NCI-H1105 treated with DMSO at 0.1 percent for 48 hours (cell line): ENCODE results near the gene OR52A5.

Source experiments
- DNase-seq: peaks from one replicate; lab custom pipeline; 2025; lab: John Stamatoyannopoulos, UW

OR52A5 gene

DNA sequence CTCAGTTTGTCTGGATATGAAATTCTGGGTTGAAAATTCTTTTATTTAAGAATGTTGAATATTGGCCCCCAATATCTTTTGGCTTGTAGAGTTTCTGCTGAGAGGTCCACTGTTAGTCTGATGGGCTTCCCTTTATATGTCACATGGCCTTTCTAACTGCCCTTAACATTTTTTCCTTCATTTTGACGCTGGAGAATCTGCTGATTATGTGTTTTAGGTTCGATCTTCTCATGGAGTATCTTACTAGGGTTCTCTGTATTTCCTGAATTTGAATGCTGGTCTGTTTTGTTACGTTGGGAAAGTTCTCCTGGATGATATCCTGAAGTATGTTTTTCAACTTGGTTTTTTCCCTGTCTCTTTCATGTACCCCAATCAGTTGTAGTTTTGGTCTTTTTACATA is 22.8 kb downstream of the OR52A5 start:
- no peak for DNase-seq

DNA sequence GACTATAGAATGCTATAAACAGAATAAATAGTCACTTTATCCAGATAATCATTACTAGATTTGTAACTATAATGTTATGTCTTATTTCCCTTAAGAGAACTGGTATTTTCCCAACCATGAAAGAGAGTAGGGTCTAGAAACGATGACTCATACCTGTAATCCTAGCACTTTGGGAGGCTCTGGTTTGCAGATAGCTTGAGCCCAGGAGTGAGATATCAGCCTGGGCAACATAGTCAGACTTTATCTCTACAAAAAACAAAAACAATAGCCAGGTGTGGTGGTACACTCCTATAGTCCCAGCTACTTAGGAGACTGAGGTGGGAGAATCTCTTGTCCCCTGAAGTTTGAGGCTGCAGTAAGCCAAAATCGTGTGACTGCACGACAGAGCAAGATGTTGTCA is 30.9 kb downstream of the OR52A5 start:
- DNase-seq, result no peak

DNA sequence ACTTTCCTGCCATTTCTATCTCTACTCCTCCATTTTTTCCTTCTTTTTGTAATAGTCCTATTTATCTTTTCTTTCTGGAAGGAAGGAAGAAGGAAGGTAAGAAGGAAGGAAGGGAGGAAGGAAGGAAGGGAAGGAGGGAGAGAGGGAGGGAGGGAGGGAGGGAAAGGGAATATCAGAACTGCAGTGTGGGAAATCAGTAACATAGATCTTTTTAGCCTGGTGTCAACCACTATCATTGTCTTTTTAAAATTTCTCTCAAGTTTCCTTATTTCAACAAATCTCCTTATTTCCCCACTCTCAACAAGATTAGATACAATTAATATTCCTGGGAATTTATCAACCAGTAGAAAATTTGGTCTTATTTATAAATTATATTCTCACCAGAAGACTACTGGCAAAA is 35.1 kb downstream of the OR52A5 start:
- no peak for DNase-seq

DNA sequence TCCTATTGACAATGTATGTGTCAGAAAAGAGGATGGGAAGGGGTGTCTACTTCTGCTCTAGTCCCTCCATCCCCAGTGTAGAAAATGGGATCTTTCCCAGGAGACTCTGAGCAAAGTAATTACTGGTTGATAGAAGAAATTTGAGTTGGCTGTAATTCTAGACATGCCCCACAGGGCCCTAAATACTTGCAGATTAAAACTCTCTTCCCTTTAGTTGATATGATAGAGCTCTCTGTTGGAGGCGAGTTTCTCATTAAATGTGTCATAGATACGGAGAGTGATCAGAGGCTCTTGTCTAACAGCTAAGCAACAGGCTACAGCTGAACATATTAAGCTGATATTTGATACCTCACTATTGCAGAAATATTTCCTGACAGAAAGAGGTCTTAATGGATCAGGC is 35.9 kb downstream of the OR52A5 start:
- DNase-seq, result no peak

DNA sequence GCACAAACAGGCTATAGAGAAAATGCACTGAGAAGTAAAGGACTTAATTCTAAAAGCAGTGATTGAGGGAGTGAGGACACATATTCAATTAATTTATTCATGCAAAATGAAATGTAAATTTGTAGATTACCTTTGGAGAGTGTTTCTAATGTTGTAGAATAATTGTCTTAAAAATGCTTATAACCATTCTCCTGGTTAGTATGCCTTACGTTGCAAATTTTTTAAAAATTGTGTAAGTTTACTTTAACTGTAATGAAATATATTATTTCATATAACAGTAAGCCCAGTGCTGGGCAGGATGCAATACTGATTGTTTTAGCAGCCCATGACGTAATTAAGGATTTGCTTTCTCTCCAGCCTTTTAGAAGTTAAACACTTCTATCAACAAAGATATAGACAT is 42.1 kb downstream of the OR52A5 start:
- DNase-seq, result no peak

DNA sequence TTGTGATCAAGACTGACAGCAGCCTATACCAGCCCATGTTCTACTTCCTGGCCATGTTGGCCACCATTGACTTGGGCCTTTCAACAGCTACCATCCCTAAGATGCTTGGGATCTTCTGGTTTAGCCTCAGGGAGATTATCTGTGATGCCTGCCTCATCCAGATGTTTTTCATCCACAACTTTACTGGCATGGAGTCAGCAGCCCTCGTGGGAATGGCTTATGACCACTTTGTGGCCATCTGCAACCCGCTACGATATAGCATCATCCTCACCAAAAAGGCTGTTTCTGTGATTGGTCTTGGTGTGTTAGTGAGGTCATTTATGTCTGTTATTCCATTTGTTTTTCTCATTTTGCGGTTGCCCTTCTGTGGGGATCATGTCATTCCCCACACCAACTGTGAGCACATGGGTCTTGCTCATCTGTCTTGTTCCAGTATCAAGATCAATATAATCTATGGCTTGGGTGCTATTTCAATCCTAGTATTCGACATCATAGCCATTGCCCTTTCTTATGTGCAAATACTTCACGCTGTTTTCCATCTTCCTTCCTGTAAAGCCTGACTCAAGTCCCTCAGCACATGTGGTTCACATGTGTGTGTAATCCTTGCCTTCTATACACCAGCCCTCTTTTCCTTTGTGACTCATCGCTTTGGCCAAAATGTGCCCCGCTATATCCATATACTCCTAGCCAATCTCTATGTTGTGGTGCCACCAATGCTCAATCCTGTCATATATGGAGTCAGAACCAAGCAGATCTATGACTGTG is 45.2 kb downstream of the OR52A5 start:
- no peak for DNase-seq

DNA sequence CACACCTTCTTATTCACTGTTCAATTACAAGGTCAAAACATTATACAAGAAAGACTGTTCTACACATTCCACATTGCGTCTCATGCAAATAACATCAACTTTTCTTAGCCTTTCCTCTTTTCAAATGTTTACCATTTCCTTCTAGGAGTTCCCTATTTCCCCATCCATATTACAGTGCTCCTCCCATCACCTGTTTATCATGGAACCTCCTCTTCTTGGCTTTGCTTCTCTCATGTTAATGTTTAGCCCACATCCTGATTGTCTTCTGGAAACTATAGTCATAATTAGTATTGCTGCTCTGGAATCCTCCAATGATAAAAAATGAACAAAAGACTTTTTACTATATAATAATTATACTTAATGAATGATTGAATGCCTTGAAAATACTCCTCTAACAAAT is 47.5 kb downstream of the OR52A5 start:
- DNase-seq, result no peak

DNA sequence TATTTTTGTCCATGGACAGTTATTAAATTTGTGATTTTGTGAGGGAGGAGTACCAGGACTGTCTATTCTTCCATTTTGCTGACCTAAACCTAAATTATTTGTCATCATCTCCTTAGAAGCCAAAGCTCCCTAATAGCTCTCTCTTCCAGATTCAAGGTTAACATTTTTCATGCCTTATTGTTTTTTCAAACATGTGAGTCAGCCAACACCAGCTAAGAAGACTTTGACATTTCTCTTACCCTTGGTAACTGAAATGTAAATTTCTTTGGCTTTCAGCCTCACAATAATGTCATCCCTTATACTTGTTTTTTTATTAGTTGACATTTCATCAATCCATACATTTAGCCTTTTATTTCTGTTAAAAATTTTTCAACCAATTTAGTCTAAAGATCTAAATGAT is 49.6 kb downstream of the OR52A5 start:
- DNase-seq, result no peak

DNA sequence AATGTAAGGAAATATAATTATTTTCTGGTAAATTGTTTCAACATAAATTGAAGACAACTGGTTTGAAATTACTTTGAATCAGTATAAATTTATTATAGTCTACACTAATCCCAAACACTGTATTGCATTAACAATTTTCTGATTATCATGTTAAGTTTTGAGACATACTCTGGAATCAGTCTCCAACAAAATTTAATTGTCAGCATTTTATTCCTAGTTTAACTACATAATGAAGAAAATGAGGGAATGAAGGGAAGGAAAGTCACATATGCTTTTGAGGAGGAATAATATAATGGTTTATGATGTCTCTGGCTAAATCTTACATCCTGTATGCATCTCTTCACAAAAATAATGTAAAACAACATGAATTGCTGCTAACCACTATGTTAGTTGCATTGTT is 54.6 kb downstream of the OR52A5 start:
- DNase-seq, result no peak

DNA sequence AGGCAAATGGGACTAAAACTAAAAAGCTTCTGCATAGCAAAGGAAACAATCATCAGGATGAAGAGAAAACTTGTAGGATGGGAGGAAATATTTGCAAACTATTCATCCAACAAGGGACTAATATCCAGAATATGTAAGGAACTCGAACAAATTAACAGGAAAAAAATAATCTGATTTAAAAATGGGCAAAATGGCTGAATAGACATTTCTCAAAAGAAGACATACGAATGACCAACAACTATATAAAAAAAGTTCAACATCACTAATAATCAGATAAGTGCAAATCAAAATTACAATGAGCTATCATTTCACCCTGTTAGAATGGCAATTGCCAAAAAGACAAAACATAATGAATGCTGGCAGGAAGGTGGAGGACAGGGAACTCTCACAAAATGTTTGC is 56.8 kb downstream of the OR52A5 start:
- DNase-seq, result no peak
